PC-3 (cell line): ENCODE results near the gene MARK4. TPM values are rescaled to one million over a fixed set of nuclear protein-coding genes. Genes with fewer than 3 reads are reported as not detected.

Experiments
- ATAC-seq: fragments of 200-7000 bp; cut with Tn5 transposase; 2 replicates; pipeline ENCODE4 v1.9.1; 2020; ENCODE audit warnings: mild to moderate bottlenecking, moderate library complexity
- BruUV-seq: library from RNA; stranded (reverse); fragments of 400-500 nt; replicated peaks from 2 replicates; lab custom pipeline; 2021; lab: Mats Ljungman, UMichigan
- CTCF ChIA-PET: fragments of 300-600 bp; sonication (Branson Sonifier 250); formaldehyde crosslinking; loops from one replicate; lab custom pipeline; 2022; ENCODE audit warnings: antibody characterized with exemption; lab: Charles Lee
- POLR2A ChIA-PET: fragments of 300-600 bp; sonication (Branson Sonifier 250); formaldehyde crosslinking; loops from one replicate; lab custom pipeline; 2022; ENCODE audit warnings: antibody characterized with exemption; ENCODE audit not compliant: unreplicated experiment; lab: Charles Lee
- DNase-seq: peaks from one replicate; pipeline ENCODE4 v3.0.0-alpha.2; 2015
- H2AFZ ChIP-seq: fragments of 300-600 bp; sonication (generic); 2 replicates; pipeline ENCODE4 v1.6.0; 2016; ENCODE audit warnings: antibody characterized with exemption, low read length
- H3F3A ChIP-seq: fragments of 300-600 bp; sonication (generic); one replicate; pipeline ENCODE4 v1.6.0; 2017; ENCODE audit warnings: antibody characterized with exemption, low read length, control low read depth, mild to moderate bottlenecking; ENCODE audit not compliant: unreplicated experiment
- H3K27ac ChIP-seq: fragments of 300-600 bp; sonication (generic); 2 replicates; pipeline ENCODE4 v1.5.1; 2016; ENCODE audit warnings: mild to moderate bottlenecking, low read length
- H3K27me3 ChIP-seq: fragments of 300-600 bp; sonication (generic); 2 replicates; pipeline ENCODE4 v1.6.1; 2016; ENCODE audit warnings: low read length, mixed read lengths
- H3K36me3 ChIP-seq: fragments of 300-600 bp; sonication (generic); 2 replicates; pipeline ENCODE4 v1.6.1; 2016; ENCODE audit warnings: low read depth, mixed run types, low read length, mixed read lengths
- H3K4me1 ChIP-seq: fragments of 300-600 bp; sonication (generic); 2 replicates; pipeline ENCODE4 v1.5.1; 2016; ENCODE audit warnings: low read length; ENCODE audit not compliant: insufficient read depth
- H3K4me2 ChIP-seq: fragments of 300-600 bp; sonication (generic); 2 replicates; pipeline ENCODE4 v1.6.0; 2016; ENCODE audit warnings: low read length
- H3K4me3 ChIP-seq: fragments of 300-600 bp; sonication (generic); 2 replicates; pipeline ENCODE4 v1.5.1; 2016; ENCODE audit warnings: mild to moderate bottlenecking, low read length, mixed read lengths
- H3K79me2 ChIP-seq: fragments of 300-600 bp; sonication (generic); 2 replicates; pipeline ENCODE4 v1.6.1; 2017; ENCODE audit warnings: low read length, mixed read lengths
- H3K9ac ChIP-seq: fragments of 300-600 bp; sonication (generic); 2 replicates; pipeline ENCODE4 v1.6.0; 2016; ENCODE audit warnings: mild to moderate bottlenecking, low read length
- H3K9me2 ChIP-seq: fragments of 300-600 bp; sonication (generic); replicated peaks from 2 replicates; pipeline ENCODE4 v1.6.1; 2016; ENCODE audit warnings: mixed run types, low read length, mixed read lengths
- H3K9me3 ChIP-seq: fragments of 300-600 bp; sonication (generic); 2 replicates; pipeline ENCODE4 v1.6.1; 2016; ENCODE audit warnings: low read length, mixed read lengths
- H4K20me1 ChIP-seq: fragments of 300-600 bp; sonication (generic); 2 replicates; pipeline ENCODE4 v1.6.1; 2016; ENCODE audit warnings: low read length, mixed read lengths
- EZH2 ChIP-seq: fragments of 300-600 bp; sonication (generic); IDR thresholded peaks from one replicate; pipeline ENCODE4 v1.6.1; 2017; ENCODE audit warnings: antibody characterized with exemption, mild to moderate bottlenecking, low read length; ENCODE audit not compliant: unreplicated experiment
- EZH2phosphoT487 ChIP-seq: fragments of 300-600 bp; sonication (generic); IDR thresholded peaks from 2 replicates; pipeline ENCODE4 v1.6.1; 2018; ENCODE audit warnings: mild to moderate bottlenecking, antibody characterized with exemption, low read length, borderline replicate concordance
- intact Hi-C: fragments of 100-400 bp; cut with micrococcal nuclease; formaldehyde crosslinking; loops from 2 replicates; pipeline ENCODE4 v1.9.0; 2023
- total RNA-seq: library from RNA; depleted of rRNA; stranded (reverse); fragments of >200 nt; gene quantifications from 2 replicates; pipeline ENCODE4 v1.2.3, GENCODE V29; 2014
- TF ChIP-seq, protein P1 (sequence below): fragments of 300-600 bp; sonication (generic); conservative IDR thresholded peaks from 2 replicates; pipeline ENCODE4 v1.5.1; 2017; ENCODE audit warnings: antibody characterized with exemption, low read depth, mild to moderate bottlenecking, low read length

The MARK4 gene
- total RNA-seq, 1 experiment from 2014 or later: 12.1 TPM

DNA sequence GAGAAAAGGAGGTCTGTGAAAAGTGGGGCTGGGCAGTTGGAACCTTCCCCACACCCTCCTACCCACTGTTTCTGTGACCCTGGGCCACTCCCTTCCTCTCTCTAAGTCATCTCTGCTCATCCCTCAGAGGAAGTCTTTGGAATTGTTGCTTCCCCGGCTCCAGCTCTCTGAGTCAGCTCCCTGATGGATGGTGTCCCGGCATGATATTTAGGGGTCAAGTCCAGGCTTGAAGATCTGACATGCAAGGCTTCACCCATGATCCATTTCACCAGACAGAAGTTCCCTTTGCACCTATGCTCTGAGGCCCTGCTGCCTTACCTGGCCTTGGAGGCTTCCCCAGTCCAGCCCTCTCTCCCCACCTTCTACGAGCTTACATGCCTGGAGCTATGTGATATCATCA is 19.2 kb upstream of the MARK4 start:
- no peak overlapping the region for H3K9ac ChIP-seq
- no peaks in the 10 kb centered on the region for H4K20me1 ChIP-seq
- DNase-seq (no peak), ATAC-seq (no peak)
- ChIA-PET POLR2A (no interaction called here), CTCF (no interaction called here)
- H2AFZ ChIP-seq: no peak overlapping the region
- no peaks in the 10 kb centered on the region for H3K9me2 ChIP-seq
- no peaks in the 10 kb centered on the region for H3K27me3 ChIP-seq
- no peaks in the 10 kb centered on the region for H3K4me1 ChIP-seq
- no peaks in the 10 kb centered on the region for H3K9me3 ChIP-seq
- no peaks in the 10 kb centered on the region for H3K79me2 ChIP-seq
- no TSS peak for BruUV-seq
- TF ChIP-seq EZH2phosphoT487 (no peak), EZH2 (no peak)
- TF ChIP-seq, protein P1, sequence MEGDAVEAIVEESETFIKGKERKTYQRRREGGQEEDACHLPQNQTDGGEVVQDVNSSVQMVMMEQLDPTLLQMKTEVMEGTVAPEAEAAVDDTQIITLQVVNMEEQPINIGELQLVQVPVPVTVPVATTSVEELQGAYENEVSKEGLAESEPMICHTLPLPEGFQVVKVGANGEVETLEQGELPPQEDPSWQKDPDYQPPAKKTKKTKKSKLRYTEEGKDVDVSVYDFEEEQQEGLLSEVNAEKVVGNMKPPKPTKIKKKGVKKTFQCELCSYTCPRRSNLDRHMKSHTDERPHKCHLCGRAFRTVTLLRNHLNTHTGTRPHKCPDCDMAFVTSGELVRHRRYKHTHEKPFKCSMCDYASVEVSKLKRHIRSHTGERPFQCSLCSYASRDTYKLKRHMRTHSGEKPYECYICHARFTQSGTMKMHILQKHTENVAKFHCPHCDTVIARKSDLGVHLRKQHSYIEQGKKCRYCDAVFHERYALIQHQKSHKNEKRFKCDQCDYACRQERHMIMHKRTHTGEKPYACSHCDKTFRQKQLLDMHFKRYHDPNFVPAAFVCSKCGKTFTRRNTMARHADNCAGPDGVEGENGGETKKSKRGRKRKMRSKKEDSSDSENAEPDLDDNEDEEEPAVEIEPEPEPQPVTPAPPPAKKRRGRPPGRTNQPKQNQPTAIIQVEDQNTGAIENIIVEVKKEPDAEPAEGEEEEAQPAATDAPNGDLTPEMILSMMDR: no peak
- H3K36me3 ChIP-seq: no peaks in the 10 kb centered on the region
- H3K4me3 ChIP-seq: no peak overlapping the region
- no peak overlapping the region for H3K4me2 ChIP-seq
- no peak overlapping the region for H3K27ac ChIP-seq
- intact Hi-C loops: no loop called here
- no peaks in the 10 kb centered on the region for H3F3A ChIP-seq

DNA sequence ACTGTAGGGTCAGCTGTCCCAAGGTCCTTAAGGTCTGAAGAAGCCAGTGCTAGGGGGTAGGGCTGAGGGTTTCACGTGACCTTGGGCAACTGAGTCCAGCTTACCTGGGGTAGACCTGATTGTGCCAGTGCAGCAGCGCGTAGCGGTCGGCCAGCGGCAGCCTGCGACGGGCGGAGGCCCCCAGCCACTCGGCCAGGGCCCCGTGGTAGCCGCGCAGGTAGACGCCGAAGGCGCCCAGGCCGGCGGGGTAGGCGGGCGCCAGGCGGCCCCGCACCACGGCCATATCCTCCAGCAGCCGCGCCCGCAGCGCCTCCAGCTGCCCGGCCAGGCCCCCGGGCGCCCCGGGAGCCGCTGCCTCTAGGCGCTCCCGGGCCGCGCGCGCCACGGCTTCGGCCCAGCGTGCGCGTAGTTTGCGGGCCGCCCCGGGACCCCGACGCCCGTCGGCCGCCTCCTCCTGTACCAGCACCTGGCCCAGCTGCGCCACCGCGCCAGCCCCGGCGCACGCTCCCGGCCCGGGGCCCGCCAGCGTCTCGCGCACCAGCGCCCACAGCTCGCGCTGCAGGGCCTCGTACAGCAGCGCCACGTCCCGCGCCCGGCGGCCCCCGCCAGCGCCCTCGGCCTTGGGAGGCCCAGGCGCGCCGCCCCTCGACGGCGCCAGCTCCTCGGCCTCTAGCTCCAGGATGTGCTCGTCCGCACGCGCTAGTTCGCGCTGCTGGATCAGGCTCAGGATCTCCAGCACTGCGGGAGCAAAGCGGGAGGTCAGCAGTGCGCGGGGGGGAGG is 16.8 kb upstream of the MARK4 start:
- CTCF ChIA-PET: no interaction called here
- DNase-seq: no peak

DNA sequence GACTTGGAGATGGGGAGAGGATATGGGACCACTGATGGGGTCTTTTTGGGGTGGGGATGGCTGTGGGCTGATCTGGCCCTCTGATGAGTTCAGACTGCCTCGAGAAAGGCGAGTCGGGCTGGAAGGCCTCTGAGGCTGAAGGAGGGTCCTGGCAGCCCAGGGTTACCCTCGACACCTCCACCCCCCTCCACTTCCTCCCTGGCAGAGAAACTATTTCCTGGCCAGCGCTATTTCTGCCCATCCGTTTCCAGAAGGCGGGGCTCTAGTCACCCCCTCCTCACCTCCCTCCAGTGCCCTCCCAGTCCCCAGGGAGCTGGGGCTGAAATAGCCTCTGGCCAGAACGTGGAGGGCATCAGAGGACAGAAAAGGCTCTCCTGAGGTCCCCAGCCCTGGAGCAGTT is 15.6 kb upstream of the MARK4 start:
- no peaks in the 10 kb centered on the region for H3K9me3 ChIP-seq
- H3K27ac ChIP-seq: no peak overlapping the region
- ChIA-PET POLR2A (no interaction called here), CTCF (no interaction called here)
- no peak overlapping the region for H3K4me2 ChIP-seq
- no peaks in the 10 kb centered on the region for H3K4me1 ChIP-seq
- no peak for TF ChIP-seq EZH2phosphoT487
- TF ChIP-seq EZH2: no peak
- TF ChIP-seq, protein P1: no peak
- DNase-seq (no peak), ATAC-seq (no peak)
- no peak overlapping the region for H3K9ac ChIP-seq
- BruUV-seq: no TSS peak
- no peak overlapping the region for H3K4me3 ChIP-seq
- H3K79me2 ChIP-seq: no peaks in the 10 kb centered on the region
- no peaks in the 10 kb centered on the region for H4K20me1 ChIP-seq
- no peaks in the 10 kb centered on the region for H3K36me3 ChIP-seq
- intact Hi-C loops: no loop called here
- no peaks in the 10 kb centered on the region for H3F3A ChIP-seq
- no peak overlapping the region for H2AFZ ChIP-seq
- no peaks in the 10 kb centered on the region for H3K9me2 ChIP-seq
- no peaks in the 10 kb centered on the region for H3K27me3 ChIP-seq

More for the DNA sequence above, 16.8 kb upstream of the MARK4 start:
- no peak overlapping the region for H3K27ac ChIP-seq
- no peak for ATAC-seq
- no peaks in the 10 kb centered on the region for H3K4me1 ChIP-seq
- no peak overlapping the region for H3K4me2 ChIP-seq
- H3F3A ChIP-seq: no peaks in the 10 kb centered on the region
- H3K79me2 ChIP-seq: no peaks in the 10 kb centered on the region
- no peaks in the 10 kb centered on the region for H3K9me2 ChIP-seq
- TF ChIP-seq EZH2phosphoT487: no peak
- POLR2A ChIA-PET: no interaction called here
- BruUV-seq: no TSS peak
- H3K27me3 ChIP-seq: no peaks in the 10 kb centered on the region
- no peaks in the 10 kb centered on the region for H4K20me1 ChIP-seq
- intact Hi-C loops: no loop called here
- no peaks in the 10 kb centered on the region for H3K9me3 ChIP-seq
- H3K36me3 ChIP-seq: no peaks in the 10 kb centered on the region
- H2AFZ ChIP-seq: no peak overlapping the region
- no peak overlapping the region for H3K9ac ChIP-seq
- H3K4me3 ChIP-seq: no peak overlapping the region
